K562 (cell line): ENCODE measurements around the gene YPEL1.

Source experiments
- MEIS2 ChIP-seq: fragments of 450-650 bp; IDR thresholded peaks from 2 replicates; pipeline ENCODE4 v1.6.1; 2014; ENCODE audit warnings: mild to moderate bottlenecking; ENCODE audit not compliant: partially characterized antibody
- POLR2AphosphoS2 ChIP-seq: IDR thresholded peaks from 2 replicates; pipeline ENCODE4 v1.6.1; 2012; ENCODE audit warnings: low read length, improper control_type of control experiment
- SIRT6 ChIP-seq: IDR thresholded peaks from one replicate; pipeline ENCODE4 v1.6.1; 2012; ENCODE audit warnings: low read depth, mild to moderate bottlenecking, control low read depth, inconsistent platforms, low read length, moderate library complexity
- SNRNP70 ChIP-seq: fragments of 200-400 bp; formaldehyde crosslinking; optimal IDR thresholded peaks from 2 replicates; pipeline ENCODE3; 2017; ENCODE audit warnings: low read depth, low read length
- SP1 ChIP-seq: sonication (generic); formaldehyde crosslinking; IDR thresholded peaks from 2 replicates; pipeline ENCODE4 v1.8.1; 2022; ENCODE audit warnings: mild to moderate bottlenecking, missing genetic modification reagents
- U2AF1 ChIP-seq: fragments of 200-400 bp; formaldehyde crosslinking; optimal IDR thresholded peaks from 2 replicates; pipeline ENCODE3; 2017; ENCODE audit warnings: mild to moderate bottlenecking, low read depth, low read length, moderate library complexity
- ZNF121 ChIP-seq: sonication (generic); formaldehyde crosslinking; conservative IDR thresholded peaks from 2 replicates; pipeline ENCODE4 v1.8.0; 2022; ENCODE audit warnings: missing genetic modification reagents
- ZNF324 ChIP-seq: fragments of 250-450 bp; sonication (Bioruptor Pico); IDR thresholded peaks from 2 replicates; pipeline ENCODE4 v1.4.0; 2020; ENCODE audit warnings: mild to moderate bottlenecking
- TF ChIP-seq, protein P1 (sequence below): sonication (generic); formaldehyde crosslinking; IDR thresholded peaks from 2 replicates; pipeline ENCODE4 v1.8.0; 2022; ENCODE audit warnings: missing genetic modification reagents, mild to moderate bottlenecking, moderate library complexity, borderline replicate concordance
- TF ChIP-seq, protein P2 (sequence below): sonication (generic); formaldehyde crosslinking; IDR thresholded peaks from 2 replicates; pipeline ENCODE4 v1.5.0; 2020; ENCODE audit warnings: missing genetic modification reagents
- TF ChIP-seq, protein P3 (sequence below): sonication (generic); formaldehyde crosslinking; IDR thresholded peaks from 2 replicates; pipeline ENCODE4 v1.9.0; 2022; ENCODE audit warnings: mild to moderate bottlenecking, missing genetic modification reagents
- TF ChIP-seq, protein P4 (sequence below), 3 experiments: IDR thresholded peaks in 2 of 3; conservative IDR thresholded peaks in 1 of 3; 2 replicates each; pipeline ENCODE4 v1.5.1; 2011 to 2012; ENCODE audit warnings: low read length in 3 of 3, mild to moderate bottlenecking in 3 of 3, control low read depth in 2 of 3, improper control_type of control experiment in 1 of 3, inconsistent platforms in 1 of 3, low read depth in 1 of 3, mixed read lengths in 1 of 3, moderate library complexity in 1 of 3; ENCODE audit not compliant: insufficient read depth in 2 of 3
- TF ChIP-seq, protein P5 (sequence below): fragments of 450-650 bp; IDR thresholded peaks from 2 replicates; pipeline ENCODE4 v1.6.1; 2016

DNA sequence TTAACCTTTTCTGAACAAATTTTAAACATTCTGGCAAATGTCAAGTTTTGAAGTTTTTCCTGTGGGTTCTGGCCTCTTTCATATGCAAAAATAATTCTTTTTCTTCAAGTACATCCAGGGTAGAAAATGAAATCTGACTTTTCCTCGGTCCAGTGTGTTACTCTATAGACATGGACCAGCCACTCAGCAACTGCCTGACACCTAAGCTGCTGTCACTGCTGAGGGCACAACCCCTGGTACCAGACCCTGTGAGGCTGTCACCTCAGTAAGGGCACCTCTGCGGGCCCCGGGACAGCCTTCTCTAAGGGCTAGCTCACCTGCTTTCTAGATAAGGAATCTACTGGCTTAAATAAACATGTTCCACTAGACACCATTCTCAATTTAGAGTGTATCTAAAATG lies 36.0 kb downstream of the YPEL1 start:
- TF ChIP-seq, protein P1, sequence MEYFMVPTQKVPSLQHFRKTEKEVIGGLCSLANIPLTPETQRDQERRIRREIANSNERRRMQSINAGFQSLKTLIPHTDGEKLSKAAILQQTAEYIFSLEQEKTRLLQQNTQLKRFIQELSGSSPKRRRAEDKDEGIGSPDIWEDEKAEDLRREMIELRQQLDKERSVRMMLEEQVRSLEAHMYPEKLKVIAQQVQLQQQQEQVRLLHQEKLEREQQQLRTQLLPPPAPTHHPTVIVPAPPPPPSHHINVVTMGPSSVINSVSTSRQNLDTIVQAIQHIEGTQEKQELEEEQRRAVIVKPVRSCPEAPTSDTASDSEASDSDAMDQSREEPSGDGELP (CRISPR knock-in tag), result no peak
- TF ChIP-seq, protein P2, sequence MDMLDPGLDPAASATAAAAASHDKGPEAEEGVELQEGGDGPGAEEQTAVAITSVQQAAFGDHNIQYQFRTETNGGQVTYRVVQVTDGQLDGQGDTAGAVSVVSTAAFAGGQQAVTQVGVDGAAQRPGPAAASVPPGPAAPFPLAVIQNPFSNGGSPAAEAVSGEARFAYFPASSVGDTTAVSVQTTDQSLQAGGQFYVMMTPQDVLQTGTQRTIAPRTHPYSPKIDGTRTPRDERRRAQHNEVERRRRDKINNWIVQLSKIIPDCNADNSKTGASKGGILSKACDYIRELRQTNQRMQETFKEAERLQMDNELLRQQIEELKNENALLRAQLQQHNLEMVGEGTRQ (CRISPR knock-in tag), result no peak
- no peak for TF ChIP-seq U2AF1
- TF ChIP-seq SP1 (CRISPR knock-in tag), result no peak
- no peak for TF ChIP-seq ZNF324 (CRISPR knock-in tag)
- TF ChIP-seq ZNF121 (CRISPR knock-in tag), result no peak
- TF ChIP-seq, protein P3, sequence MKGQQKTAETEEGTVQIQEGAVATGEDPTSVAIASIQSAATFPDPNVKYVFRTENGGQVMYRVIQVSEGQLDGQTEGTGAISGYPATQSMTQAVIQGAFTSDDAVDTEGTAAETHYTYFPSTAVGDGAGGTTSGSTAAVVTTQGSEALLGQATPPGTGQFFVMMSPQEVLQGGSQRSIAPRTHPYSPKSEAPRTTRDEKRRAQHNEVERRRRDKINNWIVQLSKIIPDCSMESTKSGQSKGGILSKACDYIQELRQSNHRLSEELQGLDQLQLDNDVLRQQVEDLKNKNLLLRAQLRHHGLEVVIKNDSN (CRISPR knock-in tag), result no peak
- no peak for TF ChIP-seq MEIS2
- TF ChIP-seq, protein P4, sequence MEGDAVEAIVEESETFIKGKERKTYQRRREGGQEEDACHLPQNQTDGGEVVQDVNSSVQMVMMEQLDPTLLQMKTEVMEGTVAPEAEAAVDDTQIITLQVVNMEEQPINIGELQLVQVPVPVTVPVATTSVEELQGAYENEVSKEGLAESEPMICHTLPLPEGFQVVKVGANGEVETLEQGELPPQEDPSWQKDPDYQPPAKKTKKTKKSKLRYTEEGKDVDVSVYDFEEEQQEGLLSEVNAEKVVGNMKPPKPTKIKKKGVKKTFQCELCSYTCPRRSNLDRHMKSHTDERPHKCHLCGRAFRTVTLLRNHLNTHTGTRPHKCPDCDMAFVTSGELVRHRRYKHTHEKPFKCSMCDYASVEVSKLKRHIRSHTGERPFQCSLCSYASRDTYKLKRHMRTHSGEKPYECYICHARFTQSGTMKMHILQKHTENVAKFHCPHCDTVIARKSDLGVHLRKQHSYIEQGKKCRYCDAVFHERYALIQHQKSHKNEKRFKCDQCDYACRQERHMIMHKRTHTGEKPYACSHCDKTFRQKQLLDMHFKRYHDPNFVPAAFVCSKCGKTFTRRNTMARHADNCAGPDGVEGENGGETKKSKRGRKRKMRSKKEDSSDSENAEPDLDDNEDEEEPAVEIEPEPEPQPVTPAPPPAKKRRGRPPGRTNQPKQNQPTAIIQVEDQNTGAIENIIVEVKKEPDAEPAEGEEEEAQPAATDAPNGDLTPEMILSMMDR (IDR thresholded peaks at IDR 0.05 in 2 of 3, conservative IDR thresholded peaks at IDR 0.05 in 1 of 3; ENCODE audit: insufficient read depth in 2 of 3, low read depth in 1 of 3, low read length in 3 of 3), result no peak
- TF ChIP-seq SNRNP70, result no peak
- no peak for TF ChIP-seq POLR2AphosphoS2
- TF ChIP-seq, protein P5, sequence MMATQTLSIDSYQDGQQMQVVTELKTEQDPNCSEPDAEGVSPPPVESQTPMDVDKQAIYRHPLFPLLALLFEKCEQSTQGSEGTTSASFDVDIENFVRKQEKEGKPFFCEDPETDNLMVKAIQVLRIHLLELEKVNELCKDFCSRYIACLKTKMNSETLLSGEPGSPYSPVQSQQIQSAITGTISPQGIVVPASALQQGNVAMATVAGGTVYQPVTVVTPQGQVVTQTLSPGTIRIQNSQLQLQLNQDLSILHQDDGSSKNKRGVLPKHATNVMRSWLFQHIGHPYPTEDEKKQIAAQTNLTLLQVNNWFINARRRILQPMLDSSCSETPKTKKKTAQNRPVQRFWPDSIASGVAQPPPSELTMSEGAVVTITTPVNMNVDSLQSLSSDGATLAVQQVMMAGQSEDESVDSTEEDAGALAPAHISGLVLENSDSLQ, result no peak
- TF ChIP-seq SIRT6, result no peak
